DND-41 (cell line): ENCODE measurements around the gene IQCH.

Experiments
- EZH2 ChIP-seq: IDR thresholded peaks from 3 replicates; pipeline ENCODE4 v1.6.1; 2012; ENCODE audit warnings: borderline replicate concordance, low read depth, mild to moderate bottlenecking, moderate library complexity, low read length, inconsistent platforms; ENCODE audit not compliant: severe bottlenecking
- TF ChIP-seq, protein P1 (sequence below): IDR thresholded peaks from 2 replicates; pipeline ENCODE4 v1.5.1; 2012; ENCODE audit warnings: borderline replicate concordance, low read length, moderate library complexity, mild to moderate bottlenecking; ENCODE audit not compliant: poor library complexity, severe bottlenecking; ENCODE audit errors: extremely low read depth

GRCh38 chr15:67446449-67446848 lies 191.9 kb downstream of the IQCH start:
- TF ChIP-seq, protein P1, sequence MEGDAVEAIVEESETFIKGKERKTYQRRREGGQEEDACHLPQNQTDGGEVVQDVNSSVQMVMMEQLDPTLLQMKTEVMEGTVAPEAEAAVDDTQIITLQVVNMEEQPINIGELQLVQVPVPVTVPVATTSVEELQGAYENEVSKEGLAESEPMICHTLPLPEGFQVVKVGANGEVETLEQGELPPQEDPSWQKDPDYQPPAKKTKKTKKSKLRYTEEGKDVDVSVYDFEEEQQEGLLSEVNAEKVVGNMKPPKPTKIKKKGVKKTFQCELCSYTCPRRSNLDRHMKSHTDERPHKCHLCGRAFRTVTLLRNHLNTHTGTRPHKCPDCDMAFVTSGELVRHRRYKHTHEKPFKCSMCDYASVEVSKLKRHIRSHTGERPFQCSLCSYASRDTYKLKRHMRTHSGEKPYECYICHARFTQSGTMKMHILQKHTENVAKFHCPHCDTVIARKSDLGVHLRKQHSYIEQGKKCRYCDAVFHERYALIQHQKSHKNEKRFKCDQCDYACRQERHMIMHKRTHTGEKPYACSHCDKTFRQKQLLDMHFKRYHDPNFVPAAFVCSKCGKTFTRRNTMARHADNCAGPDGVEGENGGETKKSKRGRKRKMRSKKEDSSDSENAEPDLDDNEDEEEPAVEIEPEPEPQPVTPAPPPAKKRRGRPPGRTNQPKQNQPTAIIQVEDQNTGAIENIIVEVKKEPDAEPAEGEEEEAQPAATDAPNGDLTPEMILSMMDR: no peak
- TF ChIP-seq EZH2: no peak
